HG03558 (cell line): ENCODE results near the gene FSTL1.
A peak's percentile ranks its signal among the peaks of the same experiment; 100 is the strongest.

ENCODE experiments used
- ATAC-seq: cut with Tn5 transposase; IDR thresholded peaks from one replicate; pipeline ENCODE4 v1.9.1; 2021; ENCODE audit warnings: moderate number of reproducible peaks; ENCODE audit not compliant: unreplicated experiment; ENCODE audit errors: extremely low read depth

Gene FSTL1

GRCh38 chr3:120369037-120369467 lies 81.7 kb downstream of the FSTL1 start:
- ATAC-seq = peak; percentile 81

GRCh38 chr3:120368172-120368571 lies 82.6 kb downstream of the FSTL1 start:
- ATAC-seq = no peak

GRCh38 chr3:120364821-120365220 lies 86.0 kb downstream of the FSTL1 start:
- ATAC-seq = no peak

GRCh38 chr3:120364101-120364500 lies 86.7 kb downstream of the FSTL1 start:
- ATAC-seq = no peak

- no peak for ATAC-seq
These were observed 93.0 kb downstream of the FSTL1 start for GRCh38 chr3:120357807-120358206.

- ATAC-seq = no peak
These were observed 95.3 kb downstream of the FSTL1 start for GRCh38 chr3:120355486-120355885.

GRCh38 chr3:120353463-120353862 lies 97.3 kb downstream of the FSTL1 start:
- ATAC-seq = no peak

- ATAC-seq = no peak
These were observed 98.8 kb downstream of the FSTL1 start for GRCh38 chr3:120352017-120352416.

GRCh38 chr3:120350401-120350941 lies 100.3 kb downstream of the FSTL1 start:
- ATAC-seq = no peak

GRCh38 chr3:120349855-120350125 lies 101.0 kb downstream of the FSTL1 start:
- ATAC-seq = no peak

- peak; percentile 74 for ATAC-seq
These were observed 101.6 kb downstream of the FSTL1 start, which contains the start of gene LRRC58 for GRCh38 chr3:120348991-120349854. TSS of gene LRRC58 (minus strand) at chr3:120349354. CDS start at chr3:120349243, 111 bp downstream.

- ATAC-seq = peak; percentile 13
These were observed 102.5 kb downstream of the FSTL1 start for GRCh38 chr3:120348065-120348990.

- no peak for ATAC-seq
These were observed 106.4 kb downstream of the FSTL1 start for GRCh38 chr3:120344349-120344748.
